Nasal cavity respiratory epithelium epithelial cell of viscerocranial mucosa (primary cell): Measurements from ENCODE around the gene DCTPP1. TPM values are rescaled to one million over a fixed set of nuclear protein-coding genes. Genes with fewer than 3 reads are reported as not detected.

Experiments used
- total RNA-seq: library from RNA; depleted of rRNA; stranded (reverse); fragments of >200 nt; gene quantifications from 2 replicates; pipeline ENCODE4 v1.2.3, GENCODE V29; 2014

Gene DCTPP1
- total RNA-seq = 15.5 and 25.6 TPM in 2 replicates

GRCh38 chr16:30429678-30430427, at the start of gene DCTPP1:
DCTPP1 (minus strand) TSS chr16:30430030; CDS start chr16:30429980, 50 bp downstream.

GRCh38 chr16:30472328-30472942, 42.6 kb upstream of the DCTPP1 start, which contains the start of gene ITGAL:
ITGAL (plus strand) TSS chr16:30472742; CDS start chr16:30472838, 96 bp downstream.

DNA sequence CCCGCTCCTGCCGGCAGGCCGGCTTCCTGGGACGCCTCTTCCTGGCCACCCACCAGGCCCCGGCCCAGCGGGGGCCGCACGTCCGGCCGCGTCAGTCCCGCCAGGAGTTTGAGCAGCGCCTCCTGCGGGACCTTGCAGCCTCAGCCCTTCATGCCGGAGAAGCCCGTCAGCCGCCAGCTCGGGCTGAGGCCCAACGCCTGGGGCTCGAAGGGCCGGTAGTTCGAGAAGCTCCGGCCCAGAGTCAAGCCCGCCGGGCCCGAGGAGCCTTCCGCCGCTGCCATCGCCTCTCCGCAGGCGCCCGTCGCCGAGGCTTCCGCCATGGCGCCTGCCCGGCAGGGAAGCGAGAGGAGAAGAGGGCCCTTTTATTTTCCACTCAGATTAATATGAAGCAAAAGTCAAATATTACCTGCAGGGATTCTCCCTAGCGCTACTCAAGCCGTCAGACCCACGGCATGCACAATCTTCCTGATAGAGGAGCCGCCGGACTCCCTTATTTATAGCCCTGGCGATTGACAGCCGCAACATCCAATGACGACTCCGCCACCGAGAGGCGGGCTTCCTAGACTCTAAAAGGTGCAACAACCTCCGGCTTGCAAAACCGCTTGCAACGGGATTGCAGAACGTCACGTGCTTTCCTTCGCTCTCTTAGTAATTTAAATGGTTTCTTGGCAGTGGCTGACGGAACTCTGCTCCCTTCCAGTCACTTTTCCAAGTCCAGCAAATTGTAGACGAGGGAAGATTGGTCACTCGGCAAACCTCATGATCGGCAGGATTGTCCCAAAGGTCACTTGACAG, 15.8 kb upstream of the DCTPP1 start, which contains the start of gene SEPHS2:
TSS of gene SEPHS2 (minus strand) at position 467 of the 795 bp plus-strand sequence. CDS start at position 320, 147 bp downstream.

GRCh38 chr16:30407102-30407803, 22.6 kb downstream of the DCTPP1 start, which contains the start of gene ZNF771:
ZNF771 (plus strand) TSS chr16:30407606; CDS start chr16:30408054, 448 bp downstream.

DNA sequence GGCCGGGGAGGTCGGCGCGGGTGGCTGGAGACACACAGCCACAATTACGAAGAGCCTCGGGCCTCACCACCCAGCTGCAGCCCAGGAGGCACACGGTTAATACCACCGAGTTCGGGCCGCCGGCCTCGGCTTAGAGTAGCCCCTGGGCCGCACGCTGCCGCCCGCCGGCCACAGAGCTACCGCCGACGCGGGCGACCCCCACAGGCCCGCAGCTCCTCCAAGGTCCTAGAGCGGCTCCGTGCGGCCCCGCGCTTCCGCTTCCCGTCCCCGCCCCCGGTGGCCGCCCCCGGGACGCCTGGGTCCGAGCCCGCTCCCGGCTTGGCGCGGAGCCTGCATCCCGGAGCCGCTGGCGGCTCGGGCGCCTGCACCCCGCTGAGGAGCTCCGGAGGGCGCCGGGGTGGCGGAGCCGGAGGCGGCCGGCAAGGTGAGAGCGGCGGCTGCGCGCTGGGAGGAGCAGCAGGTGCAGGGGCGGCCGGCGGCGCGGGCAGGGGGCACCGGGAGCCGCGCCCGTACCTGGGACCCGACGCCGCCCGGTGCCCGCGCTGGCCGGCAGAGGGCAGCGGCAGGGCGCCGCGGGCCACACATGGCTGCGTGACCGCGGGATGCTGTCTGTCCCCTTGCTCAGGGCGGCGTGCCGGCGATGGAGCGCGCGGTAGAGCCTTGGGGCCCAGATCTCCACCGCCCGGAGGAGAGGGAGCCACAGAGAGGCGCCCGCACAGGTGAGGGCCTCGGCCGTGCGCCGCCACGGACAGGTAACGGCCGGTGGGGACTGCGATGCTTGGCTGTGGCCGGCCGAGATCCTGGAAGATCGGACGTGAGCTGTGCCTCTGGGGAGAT, 34.5 kb downstream of the DCTPP1 start, which contains the start of gene ZNF48:
TSS of gene ZNF48 (plus strand) at position 266 of the 837 bp plus-strand sequence. CDS start at position 641, 375 bp downstream.

DNA sequence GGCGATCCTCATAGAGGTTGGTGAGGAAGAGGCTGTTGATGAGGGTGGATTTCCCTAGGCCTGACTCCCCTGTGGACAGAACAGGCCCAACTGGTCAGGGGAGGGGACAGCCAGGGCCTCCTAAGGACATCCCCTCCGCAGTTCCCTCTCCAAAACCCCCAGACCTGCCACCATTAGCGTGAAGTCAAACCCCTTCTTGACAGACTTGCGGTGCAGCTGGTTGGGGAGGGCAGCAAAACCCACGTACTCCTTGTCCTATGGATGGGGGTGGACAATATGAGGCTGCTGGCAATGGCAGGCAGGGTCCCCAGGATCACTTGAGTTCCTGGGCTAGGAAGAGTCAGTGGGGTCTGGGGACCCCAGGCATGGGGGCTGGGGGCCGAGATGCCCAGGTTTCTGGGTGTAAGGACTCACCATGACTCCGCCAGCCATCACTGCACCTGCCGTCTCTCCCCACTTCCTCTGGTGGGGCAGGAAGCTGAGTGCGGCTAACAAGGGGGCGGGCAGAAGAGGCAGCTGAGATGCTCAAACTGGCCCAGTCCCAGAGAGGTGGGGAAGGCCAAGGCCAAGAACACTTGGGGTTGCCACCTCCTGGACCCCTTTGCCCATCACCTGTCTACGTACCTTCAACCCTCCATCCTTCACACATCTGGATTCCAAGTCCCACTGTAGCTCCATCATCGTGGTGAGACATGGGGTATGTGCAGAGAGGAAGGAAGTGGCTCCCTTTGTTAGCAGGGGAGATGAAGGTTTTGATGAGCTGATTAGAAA, 47.5 kb downstream of the DCTPP1 start, which contains the start of gene SEPTIN1:
TSS of gene SEPTIN1 (minus strand) at position 451 of the 771 bp plus-strand sequence. CDS start at position 432, 19 bp downstream.

DNA sequence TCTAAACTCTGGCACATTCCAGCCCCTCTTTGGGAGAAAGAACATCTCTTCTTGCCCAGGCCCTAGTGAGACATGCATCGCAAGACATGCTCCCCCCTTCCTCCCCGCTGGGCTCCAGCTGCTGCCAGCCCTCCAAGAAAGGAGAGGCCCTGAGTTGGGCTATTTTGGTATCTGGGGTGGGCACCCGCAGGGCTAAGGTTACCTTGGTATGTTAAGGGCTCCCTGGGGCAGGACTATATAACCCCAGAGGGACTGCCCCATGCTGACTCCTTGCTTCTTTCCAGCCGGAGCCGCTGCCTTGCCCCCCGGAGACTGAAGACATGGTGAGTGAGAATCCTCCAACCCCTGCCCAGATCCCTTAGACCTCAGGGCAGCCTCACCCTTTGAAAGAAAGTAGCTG, 55.3 kb downstream of the DCTPP1 start, which contains the start of gene MYL11:
TSS of gene MYL11 (plus strand) at position 265 of the 400 bp plus-strand sequence. CDS start at position 321, 56 bp downstream.

Other genes starting within 250 kb of the DCTPP1 start
- gene CORO1A, start 246.4 kb downstream of the DCTPP1 start, total RNA-seq = 0.78 and 1.0 TPM in 2 replicates
- 32.4 and 51.9 TPM in 2 replicates for gene BOLA2B, start 236.4 kb downstream of the DCTPP1 start, total RNA-seq
- 19.6 and 47.2 TPM in 2 replicates for gene SLX1A, start 236.2 kb downstream of the DCTPP1 start, total RNA-seq
- gene SULT1A3, start 230.8 kb downstream of the DCTPP1 start, total RNA-seq = 1.0 and 1.9 TPM in 2 replicates
- under 0.01 and 1.8 TPM in 2 replicates for gene NPIPB13, start 181.6 kb downstream of the DCTPP1 start, total RNA-seq
- 28.9 and 32.1 TPM in 2 replicates for gene CD2BP2, start 74.7 kb downstream of the DCTPP1 start, total RNA-seq
- 21.5 and 35.7 TPM in 2 replicates for gene TBC1D10B, start 59.5 kb downstream of the DCTPP1 start, total RNA-seq
- gene MYL11, start 55.2 kb downstream of the DCTPP1 start, total RNA-seq = not detected in 2 replicates
- 0.07 TPM in 1 of 2 replicates, not detected in the other for gene SEPTIN1, start 47.5 kb downstream of the DCTPP1 start, total RNA-seq
- 9.0 and 13.0 TPM in 2 replicates for gene ZNF48, start 34.6 kb downstream of the DCTPP1 start, total RNA-seq
- gene ZNF771, start 22.4 kb downstream of the DCTPP1 start, total RNA-seq = 6.0 and 8.2 TPM in 2 replicates
- gene SEPHS2, start 15.8 kb upstream of the DCTPP1 start, total RNA-seq = 34.7 and 43.4 TPM in 2 replicates
- under 0.01 TPM in 1 of 2 replicates, not detected in the other for gene ITGAL, start 42.7 kb upstream of the DCTPP1 start, total RNA-seq
- 31.5 and 34.2 TPM in 2 replicates for gene ZNF768, start 96.5 kb upstream of the DCTPP1 start, total RNA-seq
- gene ZNF747, start 104.8 kb upstream of the DCTPP1 start, total RNA-seq = 5.7 and 6.8 TPM in 2 replicates
- 3.4 and 4.3 TPM in 2 replicates for gene ZNF764, start 128.3 kb upstream of the DCTPP1 start, total RNA-seq
- gene ZNF688, start 141.7 kb upstream of the DCTPP1 start, total RNA-seq = 4.8 and 5.5 TPM in 2 replicates
- 4.1 and 8.2 TPM in 2 replicates for gene ZNF785, start 155.7 kb upstream of the DCTPP1 start, total RNA-seq
- gene ZNF689, start 180.4 kb upstream of the DCTPP1 start, total RNA-seq = 3.1 and 4.7 TPM in 2 replicates
- gene PRR14, start 220.9 kb upstream of the DCTPP1 start, total RNA-seq = 7.9 and 10.5 TPM in 2 replicates
- 14.7 and 20.6 TPM in 2 replicates for gene FBRS, start 228.4 kb upstream of the DCTPP1 start, total RNA-seq